T-helper 22 cell (primary cell): Measurements from ENCODE around the gene MB.

Experiments
- DNase-seq: peaks from one replicate; pipeline ENCODE4 v3.0.0-alpha.2; 2020; ENCODE audit warnings: low read depth

Gene MB

GRCh38 chr22:35615156-35615555, 2.0 kb downstream of the MB start:
- no peak for DNase-seq

GRCh38 chr22:35614404-35614803, 2.7 kb downstream of the MB start:
- no peak for DNase-seq

GRCh38 chr22:35612903-35613302, 4.2 kb downstream of the MB start:
- no peak for DNase-seq

- DNase-seq = no peak
These were observed 5.1 kb downstream of the MB start for GRCh38 chr22:35611891-35612576.

- no peak for DNase-seq
These were observed 5.8 kb downstream of the MB start for GRCh38 chr22:35611200-35611890.

- no peak for DNase-seq
These were observed 6.4 kb downstream of the MB start for GRCh38 chr22:35610741-35611140.

- no peak for DNase-seq
These were observed 7.4 kb downstream of the MB start for GRCh38 chr22:35609761-35610160.

GRCh38 chr22:35609261-35609660, 7.9 kb downstream of the MB start:
- no peak for DNase-seq

GRCh38 chr22:35608088-35608487, 9.0 kb downstream of the MB start:
- DNase-seq = no peak

- no peak for DNase-seq
These were observed 10.2 kb downstream of the MB start for GRCh38 chr22:35606916-35607315.

- DNase-seq = no peak
These were observed 11.2 kb downstream of the MB start for GRCh38 chr22:35605851-35606481.

- no peak for DNase-seq
These were observed 11.8 kb downstream of the MB start for GRCh38 chr22:35605369-35605680.

GRCh38 chr22:35604621-35605368, 12.3 kb downstream of the MB start:
- no peak for DNase-seq

GRCh38 chr22:35601743-35602615, 15.2 kb downstream of the MB start:
- DNase-seq = no peak

GRCh38 chr22:35601013-35601580, 16.0 kb downstream of the MB start:
- no peak for DNase-seq

GRCh38 chr22:35600476-35600875, 16.7 kb downstream of the MB start:
- no peak for DNase-seq

GRCh38 chr22:35599364-35599763, 17.8 kb downstream of the MB start:
- no peak for DNase-seq

GRCh38 chr22:35598396-35598710, 18.8 kb downstream of the MB start:
- no peak for DNase-seq

GRCh38 chr22:35597692-35598395, 19.3 kb downstream of the MB start:
- DNase-seq = no peak

- no peak for DNase-seq
These were observed 20.3 kb downstream of the MB start for GRCh38 chr22:35596821-35597220.

GRCh38 chr22:35594686-35595085, 22.4 kb downstream of the MB start:
- DNase-seq = no peak
